Ascending aorta (tissue), 2 donors: Measurements from ENCODE around the gene AK5. TPM values are rescaled to one million over a fixed set of nuclear protein-coding genes. Genes with fewer than 3 reads are reported as not detected.

ENCODE experiments used
- DNase-seq, 2 donors: peaks; one replicate each; pipeline ENCODE4 v3.0.0-alpha.2; 2019; ENCODE audit warnings: low spot score in 2 of 2
- H3K27ac ChIP-seq, 2 donors: fragments of 200-600 bp; sonication (generic); one replicate each; pipeline ENCODE4 v1.5.1; 2016 to 2017; ENCODE audit warnings: mild to moderate bottlenecking in 1 of 2
- H3K27me3 ChIP-seq: fragments of 200-600 bp; sonication (generic); one replicate; pipeline ENCODE4 v1.5.1; 2017
- H3K36me3 ChIP-seq, 2 donors: fragments of 200-600 bp; sonication (generic); one replicate each; pipeline ENCODE4 v1.5.1; 2016
- H3K4me1 ChIP-seq, 2 donors: fragments of 200-600 bp; sonication (generic); one replicate each; pipeline ENCODE4 v1.5.1; 2016 to 2017; ENCODE audit warnings: mild to moderate bottlenecking in 1 of 2
- H3K4me3 ChIP-seq, 2 donors: fragments of 200-600 bp; sonication (generic); one replicate each; pipeline ENCODE4 v1.5.1; 2016 to 2017; ENCODE audit warnings: mild to moderate bottlenecking in 1 of 2
- H3K9me3 ChIP-seq, 2 donors: fragments of 200-600 bp; sonication (generic); one replicate each; pipeline ENCODE4 v1.5.1; 2016
- CTCF ChIP-seq, 3 experiments: fragments of 200-600 bp in 2 of 3; fragments of 450-650 bp in 1 of 3; sonication (generic) in 2 of 3; IDR thresholded peaks; one replicate each; pipeline ENCODE4 v1.5.1; 2016 to 2019; ENCODE audit warnings: antibody characterized with exemption in 3 of 3, mild to moderate bottlenecking in 1 of 3, moderate library complexity in 1 of 3
- intact Hi-C: fragments of 100-400 bp; cut with DNase I; formaldehyde crosslinking; loops from one replicate; pipeline ENCODE4 v1.15.1; 2023
- total RNA-seq: library from RNA; depleted of rRNA; stranded (reverse); fragments of >200 nt; gene quantifications from one replicate; pipeline ENCODE4 v1.1.0, GENCODE V29; 2016

Gene AK5
- total RNA-seq, 1 donor from 2014 or later: not detected

DNA sequence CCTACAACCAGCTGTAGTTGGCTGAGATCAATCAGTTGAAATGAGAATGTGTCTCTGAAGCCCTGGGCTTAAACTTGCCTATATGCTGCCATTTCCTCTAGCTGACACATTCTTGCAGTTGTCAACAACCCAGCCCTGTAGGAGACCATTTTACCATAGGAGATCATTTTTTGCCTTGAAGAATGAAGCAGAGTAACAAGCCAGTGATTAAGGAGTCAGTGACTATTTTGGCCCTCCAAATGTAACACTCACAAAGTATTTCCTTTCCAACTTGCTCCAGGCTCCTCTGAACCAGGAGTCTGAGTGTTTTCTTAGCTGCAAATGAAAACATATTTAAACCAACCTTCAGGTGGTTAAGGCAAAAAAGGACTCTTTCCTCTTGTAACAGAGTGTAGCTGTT is 217.1 kb downstream of the AK5 start:
- Histone ChIP-seq H3K4me1 (no peaks in the 10 kb centered on the region), H3K27me3 (no peaks in the 10 kb centered on the region), H3K9me3 (no peaks in the 10 kb centered on the region), H3K27ac (no peak overlapping the region), H3K36me3 (no peaks in the 10 kb centered on the region), H3K4me3 (no peak overlapping the region)
- no peak for TF ChIP-seq CTCF (IDR thresholded peaks at IDR 0.05)
- intact Hi-C loops: no loop called here
- DNase-seq: no peak

DNA sequence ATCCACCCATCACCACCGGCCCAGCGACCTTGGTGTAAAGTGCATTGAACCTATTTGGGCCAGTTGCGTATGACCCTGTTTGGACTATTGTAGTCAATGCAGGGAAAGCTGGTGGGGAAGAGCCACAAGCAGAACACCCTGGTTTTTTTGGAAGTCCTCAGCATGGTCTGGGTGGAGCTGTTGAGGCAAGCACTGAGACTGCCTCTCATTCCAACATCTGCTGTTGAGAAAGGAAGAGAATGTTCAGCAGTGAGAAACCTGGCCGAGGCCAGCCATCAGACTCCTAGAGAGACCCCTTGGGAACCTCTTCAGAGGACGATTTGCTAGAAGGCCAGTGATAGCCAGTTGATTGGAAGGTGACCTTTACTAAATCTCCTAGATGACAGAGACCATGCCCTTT is 217.6 kb downstream of the AK5 start:
- Histone ChIP-seq H3K9me3 (no peaks in the 10 kb centered on the region), H3K27ac (no peak overlapping the region), H3K4me1 (no peaks in the 10 kb centered on the region), H3K27me3 (no peaks in the 10 kb centered on the region), H3K4me3 (no peak overlapping the region), H3K36me3 (no peaks in the 10 kb centered on the region)
- intact Hi-C loops: no loop called here
- TF ChIP-seq CTCF (IDR thresholded peaks at IDR 0.05): no peak
- DNase-seq: no peak

DNA sequence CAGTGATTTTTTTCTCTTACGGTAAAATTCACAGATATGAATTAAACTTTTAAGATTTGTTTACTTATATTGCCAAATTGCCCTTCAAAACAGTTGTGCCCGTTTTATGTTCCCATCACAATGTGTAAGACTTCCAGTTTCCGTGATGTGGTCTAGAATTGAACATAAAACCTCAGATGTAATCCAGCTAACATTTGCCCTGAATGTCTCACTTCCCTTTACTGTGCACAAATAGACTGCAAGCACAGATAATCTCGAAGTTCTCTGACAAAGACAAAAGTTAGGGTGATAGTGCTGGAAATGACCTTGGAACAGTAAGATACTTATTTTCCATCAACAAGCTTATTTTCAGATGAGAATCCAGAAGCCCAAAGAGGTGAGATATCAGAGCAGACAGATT is 223.2 kb downstream of the AK5 start:
- intact Hi-C loops: no loop called here
- no peak overlapping the region for H3K27ac ChIP-seq
- H3K9me3 ChIP-seq: no peaks in the 10 kb centered on the region
- no peak overlapping the region for H3K4me3 ChIP-seq
- no peaks in the 10 kb centered on the region for H3K27me3 ChIP-seq
- H3K4me1 ChIP-seq: no peaks in the 10 kb centered on the region
- DNase-seq: no peak
- H3K36me3 ChIP-seq: no peaks in the 10 kb centered on the region
- no peak for TF ChIP-seq CTCF (IDR thresholded peaks at IDR 0.05)

DNA sequence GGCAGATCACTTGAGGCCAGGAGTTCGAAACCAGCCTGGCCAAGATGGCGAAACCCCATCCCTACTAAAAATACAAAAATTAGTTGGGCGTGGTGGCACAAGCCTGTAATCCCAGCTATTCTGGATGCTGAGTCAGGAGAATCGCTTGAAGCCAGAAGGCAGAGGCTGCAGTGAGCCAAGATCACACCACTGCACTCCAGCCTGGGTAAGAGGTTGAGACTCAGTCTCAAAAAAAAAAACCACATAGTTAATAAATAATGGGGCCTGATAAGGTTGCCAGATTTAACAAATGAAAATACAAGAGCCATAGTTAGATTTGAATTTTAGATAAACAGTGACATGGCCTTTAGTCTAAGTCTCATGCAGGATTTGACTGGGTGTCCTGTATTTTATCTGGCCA is 225.0 kb downstream of the AK5 start:
- Histone ChIP-seq H3K9me3 (no peaks in the 10 kb centered on the region), H3K4me1 (no peaks in the 10 kb centered on the region), H3K27ac (no peak overlapping the region), H3K4me3 (no peak overlapping the region), H3K27me3 (no peaks in the 10 kb centered on the region), H3K36me3 (no peaks in the 10 kb centered on the region)
- no peak for DNase-seq
- intact Hi-C loops: no loop called here
- TF ChIP-seq CTCF (IDR thresholded peaks at IDR 0.05): no peak

DNA sequence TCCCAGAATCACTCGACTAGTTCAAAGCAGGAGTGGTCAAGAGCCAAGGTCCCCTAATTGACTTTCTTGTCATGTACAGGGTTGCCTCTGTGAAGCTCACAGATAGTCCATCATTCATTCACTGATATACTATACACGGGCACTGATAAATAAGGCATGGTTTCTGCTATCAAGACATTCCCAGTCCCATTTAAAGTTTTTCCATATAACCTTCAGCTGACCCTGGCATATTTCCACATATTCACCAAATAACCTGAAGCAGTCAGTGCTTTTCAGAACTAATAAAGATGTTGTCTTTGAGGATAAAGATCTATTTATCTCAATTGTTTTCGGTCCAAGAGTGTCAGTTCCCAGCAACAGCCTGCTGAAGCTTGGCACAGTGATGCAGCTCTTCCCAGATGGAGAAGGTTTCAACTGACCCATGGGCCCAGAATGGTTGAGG is 227.3 kb downstream of the AK5 start:
- no peak overlapping the region for H3K27ac ChIP-seq
- H3K9me3 ChIP-seq: no peaks in the 10 kb centered on the region
- intact Hi-C loops: no loop called here

More for the DNA sequence above, 227.3 kb downstream of the AK5 start:
- Histone ChIP-seq H3K4me1 (no peaks in the 10 kb centered on the region), H3K36me3 (no peaks in the 10 kb centered on the region), H3K4me3 (no peak overlapping the region), H3K27me3 (no peaks in the 10 kb centered on the region)
- no peak for TF ChIP-seq CTCF (IDR thresholded peaks at IDR 0.05)
- no peak for DNase-seq
